Embryonic facial prominence (tissue), 1 donor: ENCODE data around the gene ERG28.
"Not testable (repeated sequence)": the region's sequence is repeated elsewhere in the genome, so short reads cannot be mapped to it uniquely, and the experiment has no call there.

Experiments
- DNase-seq: peaks from one replicate; pipeline ENCODE4 v3.0.0-alpha.2; 2016; ENCODE audit errors: extremely low spot score

The ERG28 gene

DNA sequence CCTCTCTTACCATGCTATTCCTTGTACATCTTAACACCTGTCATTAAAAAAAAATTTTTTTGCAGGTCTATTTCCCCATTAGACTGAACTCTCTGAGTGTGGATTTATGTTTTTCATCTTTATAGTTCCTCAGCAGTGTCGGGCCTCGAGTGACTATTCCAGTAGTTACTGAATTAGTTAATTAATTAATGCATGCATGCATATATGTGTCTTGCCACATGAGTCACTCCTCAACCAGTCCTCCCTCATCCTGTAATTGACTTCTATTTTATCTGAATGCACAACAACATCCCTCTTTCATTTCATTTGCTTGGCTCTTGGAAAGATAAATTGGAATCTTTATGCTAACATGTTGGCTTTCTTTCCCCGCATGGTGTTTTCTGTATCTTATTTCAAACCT lies 35.6 kb downstream of the ERG28 start:
- DNase-seq = no peak

- DNase-seq = no peak
Measured at GRCh38 chr14:75619548-75619947, 41.1 kb downstream of the ERG28 start.

DNA sequence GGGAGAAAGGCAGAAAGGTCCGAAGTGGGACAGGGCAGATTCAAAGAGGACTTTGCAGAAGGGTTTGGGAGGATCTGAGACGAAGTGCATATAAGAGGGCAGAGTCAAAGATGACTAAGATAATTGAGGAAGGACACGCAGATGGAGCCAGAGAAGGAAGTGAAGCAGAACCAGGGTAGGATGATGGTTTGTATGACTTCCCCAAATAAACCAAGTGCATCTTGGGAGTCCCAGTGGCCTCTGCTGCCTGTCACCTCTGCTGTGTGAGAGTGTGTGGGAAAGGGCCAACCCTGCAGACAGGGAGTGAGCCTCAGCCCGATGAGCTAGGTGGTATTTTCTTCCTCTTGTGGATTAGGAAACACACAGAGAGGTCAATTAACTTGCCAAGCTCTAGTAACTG lies 45.5 kb downstream of the ERG28 start:
- no peak for DNase-seq

- no peak for DNase-seq
Measured at GRCh38 chr14:75614179-75614578, 46.5 kb downstream of the ERG28 start.

DNA sequence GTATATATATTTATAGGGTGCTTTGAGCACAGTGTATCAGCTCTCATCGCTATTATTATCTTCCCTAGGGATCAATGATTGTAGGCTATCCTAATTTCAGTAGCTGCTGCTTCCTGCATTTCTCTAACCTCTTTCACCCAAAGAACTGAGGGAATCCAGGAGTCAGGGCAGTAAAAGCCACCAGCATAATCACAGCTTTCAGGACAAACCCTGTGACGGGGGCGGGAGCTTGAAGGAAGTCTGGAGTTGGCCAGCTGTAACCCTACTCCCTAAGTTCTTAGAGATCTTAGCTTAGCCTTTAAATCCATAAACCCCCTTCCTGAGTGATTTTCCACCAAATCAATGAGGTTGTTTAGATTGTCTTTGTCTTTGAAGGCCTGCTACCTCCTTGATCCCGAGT lies 48.5 kb downstream of the ERG28 start:
- no peak for DNase-seq

- DNase-seq = no peak
Measured at GRCh38 chr14:75610834-75611233, 49.8 kb downstream of the ERG28 start.

DNA sequence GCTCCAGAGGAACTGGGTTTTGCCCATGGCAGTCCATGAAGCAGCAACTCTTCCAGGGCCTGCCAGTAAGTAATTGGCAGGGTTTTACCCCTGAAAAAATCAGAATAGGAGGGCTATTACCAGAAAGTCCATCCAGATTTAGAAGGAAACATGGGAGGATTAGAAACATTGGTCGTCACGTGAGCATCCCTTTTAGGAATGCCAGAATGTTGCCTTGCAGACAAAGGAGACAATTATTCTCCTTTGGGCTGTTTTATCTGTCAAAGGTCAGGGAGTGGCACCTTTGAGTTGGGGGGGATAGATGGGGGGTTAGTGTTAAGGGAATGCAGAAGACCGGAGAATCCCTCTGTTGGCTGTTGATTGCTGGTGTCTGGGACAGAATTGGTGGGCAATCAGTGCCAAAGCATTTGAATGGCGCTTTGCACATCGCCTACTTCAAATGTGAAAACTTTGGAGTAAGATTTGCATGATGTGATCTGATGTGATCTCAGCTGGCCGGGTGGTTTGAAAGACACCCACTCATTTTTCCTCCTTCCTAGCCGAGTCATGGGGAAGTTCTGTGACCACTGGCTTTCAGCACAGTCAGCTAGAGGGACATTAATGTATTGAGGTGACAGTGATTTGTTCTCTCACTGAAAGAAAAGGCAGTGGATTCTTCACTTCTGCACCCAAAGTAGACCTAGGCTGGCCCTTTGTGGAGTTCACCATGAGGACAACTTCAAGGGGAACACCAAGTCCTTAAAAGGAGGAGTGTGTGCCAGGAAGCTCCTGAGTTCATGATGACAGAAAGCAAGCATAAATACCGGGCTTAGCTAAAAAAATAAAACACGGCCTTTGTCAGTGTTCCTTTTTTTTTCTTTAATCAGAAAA lies 50.8 kb downstream of the ERG28 start:
- DNase-seq = no peak

DNA sequence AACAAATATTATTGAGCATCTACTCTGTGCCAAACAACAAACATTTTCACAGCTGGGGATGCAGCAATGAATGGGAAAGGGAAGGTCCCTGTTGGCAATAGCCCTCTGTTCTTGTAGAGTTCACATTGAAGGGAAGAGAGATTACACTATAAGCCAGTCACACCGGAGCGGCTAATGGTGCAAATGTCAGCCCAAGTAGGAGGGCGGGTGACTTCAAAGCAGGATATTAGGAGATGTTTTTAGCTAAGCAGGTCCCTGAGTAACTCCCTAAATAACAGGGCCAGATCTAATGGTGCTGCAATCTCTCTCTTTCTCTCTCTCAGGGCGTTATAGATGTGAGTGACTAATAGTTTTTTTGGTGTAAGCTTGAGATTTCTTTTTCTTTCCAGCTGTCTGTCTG lies 51.6 kb downstream of the ERG28 start:
- no peak for DNase-seq

DNA sequence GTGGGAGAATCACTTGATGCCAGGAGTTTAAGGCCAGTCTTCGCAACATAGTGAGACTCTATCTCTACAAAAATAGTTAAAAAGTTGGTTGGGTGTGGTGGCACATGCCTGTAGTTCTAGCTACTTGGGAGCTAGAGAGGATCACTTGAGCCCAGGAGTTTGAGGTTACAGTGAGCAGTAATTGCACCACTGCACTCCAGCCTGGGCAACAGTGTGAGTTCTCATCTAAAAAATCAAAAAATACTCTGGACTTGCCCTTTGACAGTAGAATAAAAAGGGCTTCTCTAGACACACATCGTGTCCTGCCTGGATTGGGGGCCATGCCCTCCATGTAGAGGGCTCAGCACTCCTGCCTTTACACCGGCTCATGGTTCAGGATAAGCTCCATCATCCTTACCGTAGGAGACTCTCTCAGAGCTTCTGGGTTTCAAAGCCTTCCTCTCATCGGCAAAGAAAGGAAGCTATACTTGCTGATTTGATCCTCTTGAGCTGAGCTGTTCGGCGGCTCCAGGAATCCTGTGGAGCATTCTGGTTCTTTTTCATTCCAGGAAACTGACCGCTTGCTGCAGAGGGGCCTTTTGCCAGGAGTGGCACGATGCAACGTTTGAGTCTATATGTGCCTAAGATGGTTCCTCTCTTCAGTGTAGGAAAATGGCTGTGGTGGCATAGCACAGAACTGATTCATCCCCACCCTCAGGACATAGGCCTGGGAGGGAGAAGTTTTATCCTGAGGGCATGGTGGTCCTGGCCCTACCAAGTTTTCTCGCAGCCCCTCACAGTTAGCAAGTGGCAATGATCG lies 52.6 kb downstream of the ERG28 start:
- DNase-seq = no peak

DNA sequence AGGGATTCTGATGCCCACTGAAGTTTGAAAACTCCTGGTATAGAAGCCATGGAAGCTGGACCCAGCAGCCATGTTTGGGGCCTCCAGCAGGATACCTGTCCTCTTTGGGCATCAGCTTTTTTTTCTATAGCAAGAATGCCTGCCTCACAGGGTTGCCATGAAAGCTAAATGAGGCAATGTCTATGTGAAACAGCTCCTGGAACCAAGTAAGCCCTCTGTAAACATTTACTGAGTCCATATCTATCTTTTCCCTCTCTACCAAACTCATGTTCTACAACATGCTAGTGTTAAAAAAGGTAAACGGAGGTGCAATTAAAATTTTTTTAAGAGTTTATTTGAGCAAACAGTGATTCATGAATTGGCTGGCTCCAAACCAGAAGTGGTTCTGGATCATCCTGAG lies 53.6 kb downstream of the ERG28 start:
- DNase-seq = no peak

DNA sequence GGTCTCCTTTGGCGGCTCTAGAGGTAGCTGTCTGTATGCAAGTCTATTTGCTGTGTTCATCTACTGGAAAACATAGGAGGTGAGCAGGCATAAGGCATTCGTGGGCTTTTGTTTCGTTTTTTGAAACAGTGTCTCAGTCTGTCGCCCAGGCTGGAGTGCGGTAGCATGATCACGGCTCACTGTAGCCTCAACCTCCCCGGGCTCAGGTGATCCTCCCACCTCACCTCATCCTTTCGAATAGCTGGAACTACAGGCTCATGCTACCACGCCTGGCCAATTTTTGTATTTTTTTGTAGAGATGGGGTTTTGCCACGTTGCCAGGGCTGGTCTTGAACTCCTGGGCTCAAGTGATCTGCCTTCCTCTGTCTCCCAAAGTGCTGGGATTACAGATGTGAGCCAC lies 54.8 kb downstream of the ERG28 start:
- no peak for DNase-seq

DNA sequence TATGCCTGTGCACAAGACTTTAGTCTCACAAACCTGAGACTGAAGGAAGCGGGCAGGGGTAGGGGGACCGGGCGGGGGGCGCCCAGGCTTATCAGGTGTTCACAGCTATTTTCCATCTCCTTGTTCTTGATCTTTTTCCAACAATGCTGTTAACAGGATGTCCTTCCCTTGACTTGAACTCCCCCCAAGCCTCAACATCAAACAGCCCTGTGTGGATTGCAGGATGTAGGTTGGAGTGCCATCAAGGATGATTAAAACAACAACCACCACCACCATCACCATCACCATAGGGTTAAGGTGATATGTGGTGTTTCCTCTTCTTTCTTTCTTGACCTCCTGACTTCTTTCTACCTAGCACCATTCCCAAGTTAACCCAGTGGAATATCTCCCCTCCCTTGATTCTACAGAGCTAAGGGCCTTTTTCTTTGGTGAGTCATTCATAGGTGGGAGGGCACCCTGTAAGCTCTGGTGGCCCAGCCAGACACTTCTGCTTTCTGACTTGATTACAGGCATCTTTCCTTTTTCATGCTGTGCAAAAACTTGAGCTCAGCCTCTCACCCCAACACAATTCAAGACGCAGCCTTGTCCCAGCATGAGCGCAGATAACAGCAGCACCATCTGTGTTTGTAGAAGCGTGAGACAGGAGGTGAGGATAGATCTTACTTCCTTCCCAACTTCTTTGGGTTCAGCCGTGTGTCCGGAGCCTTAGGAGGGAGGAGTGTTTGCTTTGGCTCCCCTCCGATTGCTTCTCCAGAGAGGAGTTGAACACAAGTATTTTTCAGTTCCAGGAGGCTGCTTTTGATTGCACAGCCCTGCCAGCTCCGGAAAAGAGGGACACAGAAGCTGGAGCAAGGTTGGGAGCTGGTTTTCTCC lies 55.5 kb downstream of the ERG28 start:
- no peak for DNase-seq

DNA sequence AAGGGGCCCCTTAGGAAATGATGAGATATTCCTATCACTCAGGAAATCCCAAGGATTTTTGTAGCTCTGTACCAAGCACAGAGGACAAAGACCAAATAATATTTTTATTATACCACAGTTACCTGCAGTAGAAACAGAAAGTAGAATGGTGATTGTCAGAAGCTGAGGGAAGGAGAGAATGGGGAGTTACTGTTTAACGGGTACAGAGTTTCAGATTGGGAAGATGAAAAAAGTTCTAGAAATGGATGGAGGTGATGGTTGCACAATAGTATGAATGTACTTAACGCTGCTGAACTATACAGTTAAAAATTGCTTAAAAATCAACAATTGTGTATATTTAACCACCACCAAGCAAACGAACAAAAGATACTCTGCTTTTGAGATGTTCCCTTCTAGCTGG lies 58.2 kb downstream of the ERG28 start:
- no peak for DNase-seq

GRCh38 chr14:75601061-75601460 lies 59.6 kb downstream of the ERG28 start:
- DNase-seq = not testable (repeated sequence)

- DNase-seq = not testable (repeated sequence)
Measured at GRCh38 chr14:75600100-75600499, 60.6 kb downstream of the ERG28 start.
